Measurements from ENCODE around the gene ASXL3.

The ASXL3 gene

GRCh38 chr18:33702625-33703024 is 124.6 kb downstream of the ASXL3 start:
- Histone ChIP-seq H3K36me3 (ENCODE audit: control insufficient read depth, insufficient read depth, low read length) (no peaks in the 10 kb centered on the region), H3K4me3 (replicated peaks; ENCODE audit: low read depth, low read length) (no peak overlapping the region), H3K27me3 (replicated peaks; ENCODE audit: control insufficient read depth, insufficient read depth, low read length) (no peaks in the 10 kb centered on the region)
- no peak for TF ChIP-seq CTCF (IDR thresholded peaks at IDR 0.05; ENCODE audit: insufficient read depth, low read length, poor library complexity, severe bottlenecking)
- DNase-seq (ENCODE audit: extremely low read depth, insufficient read length), result no peak

GRCh38 chr18:33706391-33706790 is 128.4 kb downstream of the ASXL3 start:
- TF ChIP-seq CTCF (IDR thresholded peaks at IDR 0.05; ENCODE audit: insufficient read depth, low read length, poor library complexity, severe bottlenecking), result no peak
- DNase-seq (ENCODE audit: extremely low read depth, insufficient read length), result no peak
- no peaks in the 10 kb centered on the region for H3K27me3 ChIP-seq (replicated peaks; ENCODE audit: control insufficient read depth, insufficient read depth, low read length)
- H3K36me3 ChIP-seq (ENCODE audit: control insufficient read depth, insufficient read depth, low read length), result no peaks in the 10 kb centered on the region
- H3K4me3 ChIP-seq (replicated peaks; ENCODE audit: low read depth, low read length), result no peak overlapping the region

DNA sequence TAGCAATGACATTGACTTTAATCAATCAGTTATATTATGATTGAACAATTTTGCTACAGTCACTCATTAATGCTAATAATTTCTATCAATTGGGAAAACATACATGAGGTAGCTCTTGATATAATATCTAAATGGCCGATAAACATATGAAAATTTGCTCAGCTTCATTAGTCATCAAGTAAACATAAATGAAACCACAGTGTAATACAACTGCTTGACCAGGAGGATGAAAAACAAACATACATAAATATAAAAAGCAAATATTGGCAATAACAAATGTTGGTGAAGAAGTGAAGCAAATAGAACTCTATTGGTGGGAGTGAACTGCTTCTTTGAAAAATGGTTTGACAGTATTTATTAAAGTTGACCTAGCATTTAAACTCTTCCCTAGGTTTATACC is 130.9 kb downstream of the ASXL3 start:
- DNase-seq (ENCODE audit: extremely low read depth, insufficient read length), result no peak
- TF ChIP-seq CTCF (IDR thresholded peaks at IDR 0.05; ENCODE audit: insufficient read depth, low read length, poor library complexity, severe bottlenecking), result no peak
- Histone ChIP-seq H3K4me3 (replicated peaks; ENCODE audit: low read depth, low read length) (no peak overlapping the region), H3K27me3 (replicated peaks; ENCODE audit: control insufficient read depth, insufficient read depth, low read length) (no peaks in the 10 kb centered on the region), H3K36me3 (ENCODE audit: control insufficient read depth, insufficient read depth, low read length) (no peaks in the 10 kb centered on the region)

- no peak overlapping the region for H3K4me3 ChIP-seq (replicated peaks; ENCODE audit: low read depth, low read length)
- no peak for DNase-seq (ENCODE audit: extremely low read depth, insufficient read length)
- no peaks in the 10 kb centered on the region for H3K36me3 ChIP-seq (ENCODE audit: control insufficient read depth, insufficient read depth, low read length)
- no peaks in the 10 kb centered on the region for H3K27me3 ChIP-seq (replicated peaks; ENCODE audit: control insufficient read depth, insufficient read depth, low read length)
- no peak for TF ChIP-seq CTCF (IDR thresholded peaks at IDR 0.05; ENCODE audit: insufficient read depth, low read length, poor library complexity, severe bottlenecking)
These were observed 132.2 kb downstream of the ASXL3 start for GRCh38 chr18:33710269-33710668.

DNA sequence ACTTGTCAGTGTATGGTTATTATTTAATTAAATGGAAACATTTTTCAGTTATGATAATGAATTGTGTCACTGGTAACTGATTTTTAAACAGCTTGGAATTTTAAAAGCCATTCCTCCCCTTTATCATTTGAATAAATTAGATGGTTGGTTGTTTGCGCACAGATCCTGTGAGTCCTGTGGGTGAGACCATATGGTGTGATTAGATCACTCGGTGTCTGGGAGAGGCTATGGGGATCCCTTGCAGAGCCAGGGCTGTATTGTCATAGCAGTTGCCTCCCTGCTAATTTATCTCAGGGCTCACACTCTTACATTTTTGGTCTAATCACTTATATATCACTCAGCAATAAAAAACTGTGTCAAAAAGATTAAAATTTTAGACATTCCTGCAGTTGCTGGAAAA is 133.5 kb downstream of the ASXL3 start:
- DNase-seq (ENCODE audit: extremely low read depth, insufficient read length), result no peak
- H3K4me3 ChIP-seq (replicated peaks; ENCODE audit: low read depth, low read length), result no peak overlapping the region
- no peaks in the 10 kb centered on the region for H3K36me3 ChIP-seq (ENCODE audit: control insufficient read depth, insufficient read depth, low read length)
- no peaks in the 10 kb centered on the region for H3K27me3 ChIP-seq (replicated peaks; ENCODE audit: control insufficient read depth, insufficient read depth, low read length)
- TF ChIP-seq CTCF (IDR thresholded peaks at IDR 0.05; ENCODE audit: insufficient read depth, low read length, poor library complexity, severe bottlenecking), result no peak

GRCh38 chr18:33712719-33713118 is 134.7 kb downstream of the ASXL3 start:
- Histone ChIP-seq H3K36me3 (ENCODE audit: control insufficient read depth, insufficient read depth, low read length) (no peaks in the 10 kb centered on the region), H3K27me3 (replicated peaks; ENCODE audit: control insufficient read depth, insufficient read depth, low read length) (no peaks in the 10 kb centered on the region), H3K4me3 (replicated peaks; ENCODE audit: low read depth, low read length) (no peak overlapping the region)
- no peak for TF ChIP-seq CTCF (IDR thresholded peaks at IDR 0.05; ENCODE audit: insufficient read depth, low read length, poor library complexity, severe bottlenecking)
- DNase-seq (ENCODE audit: extremely low read depth, insufficient read length), result no peak

Data from GM06990 (cell line).